ENCODE data around the gene AQP2.

AQP2 gene

DNA sequence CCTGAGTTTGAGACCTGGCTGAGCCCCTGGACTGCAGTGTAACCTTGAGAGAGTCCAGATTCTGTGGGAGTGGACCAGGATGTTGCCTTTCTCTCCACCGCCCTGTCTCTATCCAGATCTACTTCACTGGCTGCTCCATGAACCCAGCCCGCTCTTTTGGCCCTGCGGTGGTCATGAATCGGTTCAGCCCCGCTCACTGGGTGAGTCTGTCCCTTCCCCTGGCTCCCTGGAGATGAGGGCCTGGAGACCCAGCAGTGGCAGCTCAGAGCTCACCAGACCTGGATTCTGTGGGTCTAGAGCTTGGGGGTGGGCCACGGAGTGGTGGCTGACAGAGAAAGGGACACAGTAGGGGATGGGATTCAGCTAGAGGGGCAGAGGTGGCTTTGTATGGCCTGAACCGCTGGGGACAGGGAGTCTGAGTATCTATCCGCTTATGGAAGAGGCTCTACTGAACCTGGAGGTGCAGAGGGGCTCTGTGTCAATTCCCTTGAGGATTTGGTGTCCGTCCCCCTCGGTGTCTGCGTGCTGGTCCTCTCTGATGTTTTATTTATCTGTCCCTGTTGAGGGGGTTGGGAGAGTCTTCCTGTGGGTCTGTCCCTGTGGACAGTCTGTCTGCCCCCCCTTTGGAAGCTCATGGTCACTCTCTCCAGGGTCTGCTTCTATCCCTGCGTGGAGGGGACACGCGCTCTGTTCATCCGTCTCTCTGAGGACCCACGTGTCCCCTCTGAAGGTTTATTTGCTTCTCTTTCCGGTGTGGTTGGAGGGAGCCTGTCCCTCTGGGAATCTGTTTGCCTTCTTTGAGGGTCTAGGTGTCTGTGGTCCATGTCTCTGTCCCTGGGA lies 13.7 kb downstream of the AQP2 start:
- Histone ChIP-seq H3K27me3 (ENCODE audit: control insufficient read depth in 2 of 2, insufficient read depth in 2 of 2, low read length in 2 of 2) (peaks cover 30 to 40% of the 10 kb centered on the region in 2 donors), H3K9ac (ENCODE audit: low read depth in 1 of 2, low read length in 2 of 2) (no peak overlapping the region), H3K9me3 (ENCODE audit: control insufficient read depth in 2 of 2, low read length in 2 of 2) (no peaks in the 10 kb centered on the region), H3K27ac (ENCODE audit: low read depth in 2 of 2, low read length in 2 of 2) (no peak overlapping the region), H3K4me3 (ENCODE audit: low read length in 2 of 2) (no peak overlapping the region), H3K4me1 (ENCODE audit: control insufficient read depth in 2 of 2, insufficient read depth in 2 of 2, low read length in 2 of 2) (peaks cover 7 to 11% of the 10 kb centered on the region in 2 donors), H3K36me3 (ENCODE audit: control insufficient read depth in 2 of 2, insufficient read depth in 2 of 2, low read length in 2 of 2) (no peaks in the 10 kb centered on the region)

DNA sequence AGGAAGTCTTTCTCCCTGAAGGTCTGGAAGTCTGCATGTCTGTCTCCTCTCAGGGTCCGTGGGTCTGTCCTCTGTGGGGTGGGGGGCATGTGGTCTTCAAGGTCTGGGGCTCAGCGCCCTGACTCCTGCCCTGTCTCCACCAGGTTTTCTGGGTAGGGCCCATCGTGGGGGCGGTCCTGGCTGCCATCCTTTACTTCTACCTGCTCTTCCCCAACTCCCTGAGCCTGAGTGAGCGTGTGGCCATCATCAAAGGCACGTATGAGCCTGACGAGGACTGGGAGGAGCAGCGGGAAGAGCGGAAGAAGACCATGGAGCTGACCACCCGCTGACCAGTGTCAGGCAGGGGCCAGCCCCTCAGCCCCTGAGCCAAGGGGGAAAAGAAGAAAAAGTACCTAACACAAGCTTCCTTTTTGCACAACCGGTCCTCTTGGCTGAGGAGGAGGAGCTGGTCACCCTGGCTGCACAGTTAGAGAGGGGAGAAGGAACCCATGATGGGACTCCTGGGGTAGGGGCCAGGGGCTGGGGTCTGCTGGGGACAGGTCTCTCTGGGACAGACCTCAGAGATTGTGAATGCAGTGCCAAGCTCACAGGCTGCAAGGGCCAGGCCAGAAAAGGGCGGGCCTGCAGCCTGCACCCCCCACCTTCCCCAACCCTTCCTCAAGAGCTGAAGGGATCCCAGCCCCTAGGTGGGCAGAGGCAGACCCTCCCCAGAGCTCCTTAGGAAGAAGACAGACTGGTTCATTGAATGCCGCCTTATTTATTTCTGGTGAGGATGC lies 14.5 kb downstream of the AQP2 start:
- peaks cover 27 to 32% of the 10 kb centered on the region in 2 donors for H3K27me3 ChIP-seq (ENCODE audit: control insufficient read depth in 2 of 2, insufficient read depth in 2 of 2, low read length in 2 of 2)

DNA sequence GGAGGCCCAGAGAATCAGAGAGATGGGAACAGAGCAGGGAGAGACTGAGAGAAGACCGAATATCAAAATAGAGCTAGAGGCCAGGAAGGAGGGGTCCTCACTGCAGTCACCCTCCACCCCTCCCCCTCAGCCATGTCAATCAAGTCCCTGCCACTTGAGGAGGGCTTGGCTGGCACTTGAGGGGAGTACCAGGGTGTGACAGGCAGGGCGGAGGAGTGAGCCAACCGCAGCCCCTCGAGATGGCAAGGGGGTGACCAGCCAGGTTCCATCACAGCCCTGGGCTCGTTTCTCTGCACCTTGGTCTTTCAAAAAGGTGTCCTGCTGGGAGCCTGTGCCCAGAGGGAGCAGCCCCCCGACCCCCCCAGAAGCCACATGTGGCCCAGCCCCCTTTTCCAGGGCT lies 15.3 kb downstream of the AQP2 start:
- Histone ChIP-seq H3K9ac (ENCODE audit: low read depth in 1 of 2, low read length in 2 of 2) (no peak overlapping the region), H3K4me3 (ENCODE audit: low read length in 2 of 2) (no peak overlapping the region), H3K27me3 (ENCODE audit: control insufficient read depth in 2 of 2, insufficient read depth in 2 of 2, low read length in 2 of 2) (peaks cover 24% of the 10 kb centered on the region in 2 donors)

More for the DNA sequence above, 14.5 kb downstream of the AQP2 start:
- H3K4me1 ChIP-seq (ENCODE audit: control insufficient read depth in 2 of 2, insufficient read depth in 2 of 2, low read length in 2 of 2) = peaks cover 7 to 11% of the 10 kb centered on the region in 2 donors
- H3K36me3 ChIP-seq (ENCODE audit: control insufficient read depth in 2 of 2, insufficient read depth in 2 of 2, low read length in 2 of 2) = no peaks in the 10 kb centered on the region
- H3K9me3 ChIP-seq (ENCODE audit: control insufficient read depth in 2 of 2, low read length in 2 of 2) = no peaks in the 10 kb centered on the region
- H3K27ac ChIP-seq (ENCODE audit: low read depth in 2 of 2, low read length in 2 of 2) = no peak overlapping the region
- no peak overlapping the region for H3K4me3 ChIP-seq (ENCODE audit: low read length in 2 of 2)
- no peak overlapping the region for H3K9ac ChIP-seq (ENCODE audit: low read depth in 1 of 2, low read length in 2 of 2)

DNA sequence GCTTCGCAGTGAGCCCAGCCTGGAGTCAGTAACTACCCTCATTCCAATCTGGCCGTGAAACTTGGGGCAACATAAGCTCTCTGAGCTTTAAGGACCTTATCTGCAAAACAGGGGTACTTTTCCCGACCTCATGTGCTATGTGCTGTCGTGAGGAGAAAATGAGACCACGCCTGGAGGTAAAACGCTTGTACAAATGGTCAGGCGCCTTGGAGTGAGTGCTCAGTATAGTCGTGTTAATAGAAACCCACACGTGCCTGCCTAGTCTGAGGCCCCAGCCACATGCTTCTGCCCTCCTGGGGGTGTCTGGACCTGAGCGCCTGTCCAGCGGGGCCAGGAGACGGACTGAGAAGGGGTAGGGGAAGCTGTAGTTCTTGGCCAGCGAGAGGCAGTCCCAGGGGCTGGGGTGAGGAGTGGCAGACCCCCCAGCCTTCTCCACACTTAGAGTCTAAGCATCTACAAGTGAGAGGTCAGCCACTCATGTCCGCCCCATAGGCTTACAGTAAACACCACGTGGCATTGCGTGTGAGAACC lies 16.0 kb downstream of the AQP2 start:
- no peak overlapping the region for H3K9ac ChIP-seq (ENCODE audit: low read depth in 1 of 2, low read length in 2 of 2)
- no peaks in the 10 kb centered on the region for H3K36me3 ChIP-seq (ENCODE audit: control insufficient read depth in 2 of 2, insufficient read depth in 2 of 2, low read length in 2 of 2)
- H3K9me3 ChIP-seq (ENCODE audit: control insufficient read depth in 2 of 2, low read length in 2 of 2) = no peaks in the 10 kb centered on the region
- H3K27me3 ChIP-seq (ENCODE audit: control insufficient read depth in 2 of 2, insufficient read depth in 2 of 2, low read length in 2 of 2) = peaks cover 21 to 22% of the 10 kb centered on the region in 2 donors
- H3K4me1 ChIP-seq (ENCODE audit: control insufficient read depth in 2 of 2, insufficient read depth in 2 of 2, low read length in 2 of 2) = peaks cover 5 to 9% of the 10 kb centered on the region in 2 donors
- H3K4me3 ChIP-seq (ENCODE audit: low read length in 2 of 2) = no peak overlapping the region
- no peak overlapping the region for H3K27ac ChIP-seq (ENCODE audit: low read depth in 2 of 2, low read length in 2 of 2)

More for the DNA sequence above, 15.3 kb downstream of the AQP2 start:
- Histone ChIP-seq H3K9me3 (ENCODE audit: control insufficient read depth in 2 of 2, low read length in 2 of 2) (no peaks in the 10 kb centered on the region), H3K36me3 (ENCODE audit: control insufficient read depth in 2 of 2, insufficient read depth in 2 of 2, low read length in 2 of 2) (no peaks in the 10 kb centered on the region), H3K27ac (ENCODE audit: low read depth in 2 of 2, low read length in 2 of 2) (no peak overlapping the region), H3K4me1 (ENCODE audit: control insufficient read depth in 2 of 2, insufficient read depth in 2 of 2, low read length in 2 of 2) (peaks cover 7 to 11% of the 10 kb centered on the region in 2 donors)

DNA sequence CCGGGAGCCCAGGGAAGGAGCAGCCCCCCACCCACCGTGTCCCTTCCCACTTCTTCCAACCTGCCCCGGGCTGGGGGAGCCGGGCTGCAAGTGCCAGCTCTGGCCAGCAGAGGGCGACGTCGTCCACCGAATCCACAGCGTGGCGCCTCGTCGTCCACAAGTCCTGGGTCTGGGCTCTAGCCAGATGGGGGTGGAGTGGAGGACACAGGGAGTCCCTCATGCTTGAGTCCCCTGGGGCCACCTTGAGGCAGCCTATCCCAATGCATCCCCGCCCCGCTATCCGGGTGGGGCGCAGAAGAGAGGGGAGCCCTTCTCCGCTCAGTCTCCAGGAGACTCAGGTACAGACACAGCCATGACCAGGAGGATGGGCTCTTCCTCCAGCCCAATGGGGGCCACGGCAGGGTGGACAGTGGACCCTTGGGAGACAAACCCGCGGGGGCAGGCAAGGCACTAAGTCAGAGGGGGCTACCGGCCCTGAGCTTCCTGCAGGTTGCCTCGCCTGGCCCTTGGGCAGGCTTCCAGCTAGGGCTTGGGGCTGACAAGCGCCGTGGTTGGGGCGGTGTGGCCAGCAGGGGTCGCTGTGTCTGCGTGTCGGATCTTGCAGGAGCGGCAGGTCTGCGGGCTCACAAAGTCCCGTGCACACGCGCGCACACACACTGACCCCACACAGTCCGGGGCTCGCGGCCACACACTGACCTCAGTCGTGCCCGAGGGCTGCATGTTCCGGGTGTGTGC lies 16.7 kb downstream of the AQP2 start:
- Histone ChIP-seq H3K4me1 (ENCODE audit: control insufficient read depth in 2 of 2, insufficient read depth in 2 of 2, low read length in 2 of 2) (peaks cover 5 to 9% of the 10 kb centered on the region in 2 donors), H3K4me3 (ENCODE audit: low read length in 2 of 2) (peak overlapping the region; percentile 62 to 66)

DNA sequence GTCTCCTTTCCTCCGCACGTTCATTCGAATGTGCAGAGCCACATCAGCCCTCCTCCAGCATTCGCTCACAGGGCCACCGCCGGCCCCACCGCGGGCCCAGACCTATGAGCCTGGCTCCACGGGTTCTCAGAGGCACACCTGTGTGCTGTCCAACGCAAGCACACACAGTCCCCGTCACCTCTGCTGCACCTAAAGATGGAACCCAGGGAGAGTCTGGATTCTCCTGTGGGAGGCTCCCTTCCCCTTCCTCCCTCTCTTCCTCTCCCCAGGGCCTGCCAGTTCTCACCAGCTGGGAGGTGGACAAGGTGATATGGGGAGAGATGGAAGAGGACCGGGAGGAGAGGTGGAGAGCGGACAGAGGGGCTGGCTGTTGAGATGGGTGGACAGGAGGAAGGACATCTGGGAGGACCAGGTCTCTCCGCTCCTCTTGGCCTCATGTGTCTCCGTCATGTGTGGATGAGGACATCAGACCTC lies 17.3 kb downstream of the AQP2 start:
- Histone ChIP-seq H3K4me1 (ENCODE audit: control insufficient read depth in 2 of 2, insufficient read depth in 2 of 2, low read length in 2 of 2) (peaks cover 5 to 9% of the 10 kb centered on the region in 2 donors), H3K4me3 (ENCODE audit: low read length in 2 of 2) (peak overlapping the region; percentile 62 to 66), H3K27me3 (ENCODE audit: control insufficient read depth in 2 of 2, insufficient read depth in 2 of 2, low read length in 2 of 2) (peaks cover 19% of the 10 kb centered on the region in 2 donors), H3K9me3 (ENCODE audit: control insufficient read depth in 2 of 2, low read length in 2 of 2) (no peaks in the 10 kb centered on the region), H3K9ac (ENCODE audit: low read depth in 1 of 2, low read length in 2 of 2) (peak overlapping the region in 1 of 2 donors; percentile 32), H3K36me3 (ENCODE audit: control insufficient read depth in 2 of 2, insufficient read depth in 2 of 2, low read length in 2 of 2) (no peaks in the 10 kb centered on the region), H3K27ac (ENCODE audit: low read depth in 2 of 2, low read length in 2 of 2) (no peak overlapping the region)

More for the DNA sequence above, 16.7 kb downstream of the AQP2 start:
- H3K9ac ChIP-seq (ENCODE audit: low read depth in 1 of 2, low read length in 2 of 2) = peak overlapping the region; percentile 32 to 52
- H3K36me3 ChIP-seq (ENCODE audit: control insufficient read depth in 2 of 2, insufficient read depth in 2 of 2, low read length in 2 of 2) = no peaks in the 10 kb centered on the region
- H3K27ac ChIP-seq (ENCODE audit: low read depth in 2 of 2, low read length in 2 of 2) = no peak overlapping the region
- H3K27me3 ChIP-seq (ENCODE audit: control insufficient read depth in 2 of 2, insufficient read depth in 2 of 2, low read length in 2 of 2) = peaks cover 19% of the 10 kb centered on the region in 2 donors
- H3K9me3 ChIP-seq (ENCODE audit: control insufficient read depth in 2 of 2, low read length in 2 of 2) = no peaks in the 10 kb centered on the region

DNA sequence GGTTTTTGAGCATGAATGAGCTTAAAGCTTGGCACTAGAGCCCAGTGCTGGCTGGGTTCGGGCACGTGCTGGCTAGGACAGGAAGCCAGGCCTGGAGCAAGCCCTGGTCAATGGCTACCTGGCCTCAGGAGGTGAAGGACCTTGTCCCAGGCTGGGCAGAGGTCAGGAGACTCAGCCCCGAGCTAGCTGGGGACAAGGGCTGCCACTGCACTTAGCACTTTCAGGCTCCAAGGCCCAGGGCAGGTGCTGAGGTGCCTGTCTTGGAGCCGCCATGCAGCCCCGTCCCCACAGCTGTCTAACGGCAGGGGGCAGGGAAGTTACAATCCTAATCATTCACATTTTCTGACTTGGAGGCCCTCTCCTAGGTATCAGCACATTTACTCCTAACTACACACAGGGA lies 17.9 kb downstream of the AQP2 start:
- Histone ChIP-seq H3K27ac (ENCODE audit: low read depth in 2 of 2, low read length in 2 of 2) (no peak overlapping the region), H3K9me3 (ENCODE audit: control insufficient read depth in 2 of 2, low read length in 2 of 2) (no peaks in the 10 kb centered on the region), H3K4me1 (ENCODE audit: control insufficient read depth in 2 of 2, insufficient read depth in 2 of 2, low read length in 2 of 2) (peaks cover 5 to 9% of the 10 kb centered on the region in 2 donors), H3K36me3 (ENCODE audit: control insufficient read depth in 2 of 2, insufficient read depth in 2 of 2, low read length in 2 of 2) (no peaks in the 10 kb centered on the region), H3K27me3 (ENCODE audit: control insufficient read depth in 2 of 2, insufficient read depth in 2 of 2, low read length in 2 of 2) (peaks cover 16 to 19% of the 10 kb centered on the region in 2 donors), H3K4me3 (ENCODE audit: low read length in 2 of 2) (no peak overlapping the region), H3K9ac (ENCODE audit: low read depth in 1 of 2, low read length in 2 of 2) (no peak overlapping the region)

DNA sequence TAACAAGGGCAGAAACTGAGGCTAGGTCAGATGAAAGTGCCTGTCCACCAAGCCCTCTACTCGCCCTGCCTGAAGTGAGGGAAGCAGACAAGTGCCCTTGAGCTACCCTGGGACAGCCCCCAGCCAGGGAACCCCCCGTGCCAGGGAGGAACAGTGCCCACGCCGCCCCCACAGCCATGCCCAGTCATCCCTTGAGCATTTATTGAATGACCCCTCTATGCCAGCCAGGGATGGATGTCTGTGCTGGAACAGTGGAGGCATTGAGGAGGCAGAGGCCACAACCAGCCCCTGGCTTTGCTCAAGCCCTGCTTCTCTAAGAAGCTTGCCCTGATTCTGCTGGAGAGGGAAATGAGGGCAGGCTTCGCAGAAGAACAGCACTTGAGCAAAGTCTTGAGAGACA lies 18.5 kb downstream of the AQP2 start:
- no peaks in the 10 kb centered on the region for H3K9me3 ChIP-seq (ENCODE audit: control insufficient read depth in 2 of 2, low read length in 2 of 2)
- H3K4me1 ChIP-seq (ENCODE audit: control insufficient read depth in 2 of 2, insufficient read depth in 2 of 2, low read length in 2 of 2) = peaks cover 5 to 9% of the 10 kb centered on the region in 2 donors
- H3K27ac ChIP-seq (ENCODE audit: low read depth in 2 of 2, low read length in 2 of 2) = no peak overlapping the region
- no peaks in the 10 kb centered on the region for H3K36me3 ChIP-seq (ENCODE audit: control insufficient read depth in 2 of 2, insufficient read depth in 2 of 2, low read length in 2 of 2)
- no peak overlapping the region for H3K4me3 ChIP-seq (ENCODE audit: low read length in 2 of 2)
- peaks cover 16 to 19% of the 10 kb centered on the region in 2 donors for H3K27me3 ChIP-seq (ENCODE audit: control insufficient read depth in 2 of 2, insufficient read depth in 2 of 2, low read length in 2 of 2)
- H3K9ac ChIP-seq (ENCODE audit: low read depth in 1 of 2, low read length in 2 of 2) = no peak overlapping the region

DNA sequence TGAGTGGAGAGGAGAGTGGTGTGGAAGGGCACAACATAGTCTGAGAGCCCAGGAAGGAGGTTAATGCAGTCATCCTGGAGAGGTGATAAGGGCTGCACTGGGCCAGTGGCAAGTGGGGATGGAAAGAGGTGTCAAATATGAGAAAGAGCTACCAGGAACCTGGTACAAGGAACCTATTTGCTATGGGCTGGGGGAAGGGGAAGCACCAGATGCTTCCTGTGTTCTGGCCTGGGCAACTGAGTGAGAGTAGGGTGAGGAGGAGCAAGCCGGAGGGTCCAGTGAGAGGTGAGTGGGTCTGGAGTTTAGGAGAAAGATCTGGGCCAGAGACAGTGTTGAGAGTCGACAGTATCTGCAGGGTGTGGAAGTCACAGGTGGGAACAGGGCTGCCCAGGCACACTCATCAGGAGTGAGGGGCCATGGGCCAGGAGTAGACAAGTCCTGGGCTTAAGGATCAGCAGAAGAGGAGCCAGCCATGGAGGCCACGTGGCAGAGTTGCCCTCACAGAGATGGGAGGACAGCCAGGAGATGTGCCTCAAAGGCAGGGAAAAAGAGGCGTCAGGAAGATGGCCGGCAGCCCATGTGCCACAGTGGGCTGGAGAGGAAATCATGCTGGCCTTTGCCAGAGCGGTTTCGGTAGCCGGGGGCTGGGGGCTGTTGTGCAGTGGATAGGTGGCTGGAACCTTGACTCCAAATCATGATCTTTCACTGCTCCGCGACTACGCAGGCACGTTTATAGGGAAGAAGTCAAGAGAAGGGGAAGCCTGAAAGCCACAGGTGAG lies 19.3 kb downstream of the AQP2 start:
- no peak overlapping the region for H3K9ac ChIP-seq (ENCODE audit: low read depth in 1 of 2, low read length in 2 of 2)
- peaks cover 8 to 11% of the 10 kb centered on the region in 2 donors for H3K4me1 ChIP-seq (ENCODE audit: control insufficient read depth in 2 of 2, insufficient read depth in 2 of 2, low read length in 2 of 2)
- no peak overlapping the region for H3K4me3 ChIP-seq (ENCODE audit: low read length in 2 of 2)
- no peaks in the 10 kb centered on the region for H3K9me3 ChIP-seq (ENCODE audit: control insufficient read depth in 2 of 2, low read length in 2 of 2)
- no peak overlapping the region for H3K27ac ChIP-seq (ENCODE audit: low read depth in 2 of 2, low read length in 2 of 2)
- no peaks in the 10 kb centered on the region for H3K36me3 ChIP-seq (ENCODE audit: control insufficient read depth in 2 of 2, insufficient read depth in 2 of 2, low read length in 2 of 2)
- peaks cover 16 to 19% of the 10 kb centered on the region in 2 donors for H3K27me3 ChIP-seq (ENCODE audit: control insufficient read depth in 2 of 2, insufficient read depth in 2 of 2, low read length in 2 of 2)

Data from mucosa of rectum (tissue), 2 donors.